PC-9 (cell line): ENCODE data around the gene C10orf71. TPM values are rescaled to one million over a fixed set of nuclear protein-coding genes. Genes with fewer than 3 reads are reported as not detected.

Source experiments
- BruUV-seq: library from RNA; stranded (reverse); fragments of 400-500 nt; replicated peaks from 2 replicates; lab custom pipeline; 2021; lab: Mats Ljungman, UMichigan
- CTCF ChIA-PET: fragments of 300-600 bp; sonication (Branson Sonifier 250); formaldehyde crosslinking; loops from one replicate; lab custom pipeline; 2022; ENCODE audit warnings: antibody characterized with exemption; lab: Charles Lee
- POLR2A ChIA-PET: fragments of 300-600 bp; sonication (Branson Sonifier 250); formaldehyde crosslinking; loops from one replicate; lab custom pipeline; 2022; ENCODE audit warnings: antibody characterized with exemption; ENCODE audit not compliant: unreplicated experiment; lab: Charles Lee
- DNase-seq, 2 experiments: peaks; one replicate each; pipeline versions ENCODE4 v3.0.0 to v3.0.0-alpha.2; 2015 to 2022; ENCODE audit warnings: mixed read lengths in 1 of 2
- H2AFZ ChIP-seq: fragments of 200-600 bp; sonication (generic); 2 replicates; pipeline ENCODE4 v1.8.1; 2017; ENCODE audit warnings: antibody characterized with exemption
- H3F3A ChIP-seq: fragments of 200-600 bp; sonication (generic); 2 replicates; pipeline ENCODE4 v1.8.1; 2017; ENCODE audit warnings: antibody characterized with exemption, mild to moderate bottlenecking, low read depth; ENCODE audit not compliant: insufficient read depth
- H3K27ac ChIP-seq: fragments of 200-600 bp; sonication (generic); 2 replicates; pipeline ENCODE4 v1.6.1; 2016; ENCODE audit warnings: mixed run types
- H3K27me3 ChIP-seq: fragments of 200-600 bp; sonication (generic); 2 replicates; pipeline ENCODE4 v1.6.1; 2016; ENCODE audit warnings: low read depth, mixed run types; ENCODE audit not compliant: insufficient read depth
- H3K36me3 ChIP-seq: fragments of 200-600 bp; sonication (generic); 2 replicates; pipeline ENCODE4 v1.6.1; 2016; ENCODE audit warnings: low read depth, mixed run types
- H3K4me1 ChIP-seq: fragments of 200-600 bp; sonication (generic); replicated peaks from 2 replicates; pipeline ENCODE4 v1.6.1; 2016; ENCODE audit warnings: mixed run types; ENCODE audit not compliant: insufficient read depth
- H3K4me2 ChIP-seq: fragments of 200-600 bp; sonication (generic); 2 replicates; pipeline ENCODE4 v1.6.1; 2017; ENCODE audit warnings: mixed run types
- H3K4me3 ChIP-seq: fragments of 200-600 bp; sonication (generic); 2 replicates; pipeline ENCODE4 v1.6.1; 2016; ENCODE audit warnings: mixed run types
- H3K79me2 ChIP-seq: fragments of 200-600 bp; sonication (generic); 2 replicates; pipeline ENCODE4 v1.6.1; 2017; ENCODE audit warnings: low read depth, mixed run types
- H3K9me2 ChIP-seq: fragments of 200-600 bp; sonication (generic); 2 replicates; pipeline ENCODE4 v1.8.1; 2017; ENCODE audit warnings: mild to moderate bottlenecking; ENCODE audit not compliant: insufficient read depth
- H3K9me3 ChIP-seq: fragments of 200-600 bp; sonication (generic); 2 replicates; pipeline ENCODE4 v1.8.1; 2016; ENCODE audit warnings: low read depth; ENCODE audit not compliant: insufficient read depth
- H4K20me1 ChIP-seq: fragments of 200-600 bp; sonication (generic); 2 replicates; pipeline ENCODE4 v1.8.1; 2017; ENCODE audit not compliant: insufficient read depth
- EZH2 ChIP-seq: fragments of 200-600 bp; sonication (generic); IDR thresholded peaks from 2 replicates; pipeline ENCODE4 v1.8.0; 2017; ENCODE audit warnings: antibody characterized with exemption, low read depth
- intact Hi-C: fragments of 100-400 bp; cut with micrococcal nuclease; formaldehyde crosslinking; loops from one replicate; pipeline ENCODE4 v1.10.0; 2022; ENCODE audit not compliant: unreplicated experiment
- total RNA-seq: library from RNA; stranded (reverse); gene quantifications from 2 replicates; pipeline ENCODE4 v1.2.3, GENCODE V29; 2021
- TF ChIP-seq, protein P1 (sequence below): fragments of 200-600 bp; sonication (generic); conservative IDR thresholded peaks from 2 replicates; pipeline ENCODE4 v1.6.1; 2017; ENCODE audit warnings: mixed run types, antibody characterized with exemption, mild to moderate bottlenecking, moderate library complexity

C10orf71 gene
- total RNA-seq, 1 experiment from 2014 or later = not detected

DNA sequence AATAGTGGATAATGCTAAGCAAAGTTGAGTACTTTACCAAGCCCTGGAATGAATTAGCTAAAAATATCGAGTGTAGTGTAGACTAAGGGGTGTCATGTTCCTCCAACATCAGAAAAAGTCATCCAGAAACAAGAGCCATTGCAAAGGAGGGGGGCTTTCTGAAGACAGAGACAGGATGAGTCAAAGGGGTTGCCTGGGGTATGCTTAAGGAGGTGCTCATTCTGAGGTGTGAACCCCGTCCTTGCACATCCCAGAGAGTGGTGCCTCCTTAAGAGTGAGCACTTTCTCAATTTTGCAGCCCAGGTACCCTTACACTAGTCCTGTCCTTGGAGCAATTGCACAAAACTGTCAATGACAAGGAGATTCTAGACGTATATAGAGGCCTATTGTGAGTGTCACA is 43.1 kb upstream of the C10orf71 start:
- intact Hi-C loops = no loop called here
- Histone ChIP-seq H3K4me1 (no peaks in the 10 kb centered on the region), H4K20me1 (no peaks in the 10 kb centered on the region), H3K4me2 (no peak overlapping the region), H3F3A (no peaks in the 10 kb centered on the region), H2AFZ (no peak overlapping the region), H3K9me3 (no peaks in the 10 kb centered on the region), H3K4me3 (no peak overlapping the region), H3K79me2 (no peaks in the 10 kb centered on the region), H3K9me2 (no peaks in the 10 kb centered on the region), H3K36me3 (no peaks in the 10 kb centered on the region), H3K27ac (no peak overlapping the region), H3K27me3 (peaks cover 51% of the 10 kb centered on the region; the same call in 1 of the 2 replicates)
- no peak for DNase-seq
- no TSS peak for BruUV-seq
- ChIA-PET CTCF (no interaction called here), POLR2A (no interaction called here)
- TF ChIP-seq, protein P1, sequence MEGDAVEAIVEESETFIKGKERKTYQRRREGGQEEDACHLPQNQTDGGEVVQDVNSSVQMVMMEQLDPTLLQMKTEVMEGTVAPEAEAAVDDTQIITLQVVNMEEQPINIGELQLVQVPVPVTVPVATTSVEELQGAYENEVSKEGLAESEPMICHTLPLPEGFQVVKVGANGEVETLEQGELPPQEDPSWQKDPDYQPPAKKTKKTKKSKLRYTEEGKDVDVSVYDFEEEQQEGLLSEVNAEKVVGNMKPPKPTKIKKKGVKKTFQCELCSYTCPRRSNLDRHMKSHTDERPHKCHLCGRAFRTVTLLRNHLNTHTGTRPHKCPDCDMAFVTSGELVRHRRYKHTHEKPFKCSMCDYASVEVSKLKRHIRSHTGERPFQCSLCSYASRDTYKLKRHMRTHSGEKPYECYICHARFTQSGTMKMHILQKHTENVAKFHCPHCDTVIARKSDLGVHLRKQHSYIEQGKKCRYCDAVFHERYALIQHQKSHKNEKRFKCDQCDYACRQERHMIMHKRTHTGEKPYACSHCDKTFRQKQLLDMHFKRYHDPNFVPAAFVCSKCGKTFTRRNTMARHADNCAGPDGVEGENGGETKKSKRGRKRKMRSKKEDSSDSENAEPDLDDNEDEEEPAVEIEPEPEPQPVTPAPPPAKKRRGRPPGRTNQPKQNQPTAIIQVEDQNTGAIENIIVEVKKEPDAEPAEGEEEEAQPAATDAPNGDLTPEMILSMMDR = no peak
- no peak for TF ChIP-seq EZH2

DNA sequence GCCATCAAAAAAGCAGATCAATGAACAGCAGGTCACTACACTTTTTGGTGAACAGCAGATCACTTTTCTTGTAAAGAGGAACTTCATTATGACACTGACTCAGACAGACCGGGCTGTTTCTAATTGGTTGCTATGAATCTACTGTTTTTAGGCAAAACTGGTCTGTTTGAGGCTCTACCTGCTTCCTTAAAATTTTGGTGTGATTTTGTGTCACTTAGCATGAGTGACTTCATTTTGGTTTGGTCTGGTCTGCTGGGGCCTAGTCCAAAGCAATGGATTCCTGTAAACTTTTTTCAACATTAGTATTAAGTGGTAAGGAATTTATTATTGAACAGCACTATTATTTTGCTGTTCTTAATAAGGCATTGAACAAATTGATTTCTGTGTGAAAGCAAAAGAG is 41.8 kb upstream of the C10orf71 start:
- Histone ChIP-seq H3K9me3 (no peaks in the 10 kb centered on the region), H3K27ac (no peak overlapping the region), H3K4me1 (no peaks in the 10 kb centered on the region), H3K36me3 (no peaks in the 10 kb centered on the region), H3K9me2 (no peaks in the 10 kb centered on the region), H3F3A (no peaks in the 10 kb centered on the region), H2AFZ (no peak overlapping the region), H3K4me3 (no peak overlapping the region), H3K79me2 (no peaks in the 10 kb centered on the region), H3K4me2 (no peak overlapping the region), H3K27me3 (peaks cover 51% of the 10 kb centered on the region; the same call in 1 of the 2 replicates), H4K20me1 (no peaks in the 10 kb centered on the region)
- no TSS peak for BruUV-seq
- ChIA-PET POLR2A (no interaction called here), CTCF (no interaction called here)
- intact Hi-C loops = no loop called here
- TF ChIP-seq EZH2 = no peak
- TF ChIP-seq, protein P1 = no peak
- no peak for DNase-seq

DNA sequence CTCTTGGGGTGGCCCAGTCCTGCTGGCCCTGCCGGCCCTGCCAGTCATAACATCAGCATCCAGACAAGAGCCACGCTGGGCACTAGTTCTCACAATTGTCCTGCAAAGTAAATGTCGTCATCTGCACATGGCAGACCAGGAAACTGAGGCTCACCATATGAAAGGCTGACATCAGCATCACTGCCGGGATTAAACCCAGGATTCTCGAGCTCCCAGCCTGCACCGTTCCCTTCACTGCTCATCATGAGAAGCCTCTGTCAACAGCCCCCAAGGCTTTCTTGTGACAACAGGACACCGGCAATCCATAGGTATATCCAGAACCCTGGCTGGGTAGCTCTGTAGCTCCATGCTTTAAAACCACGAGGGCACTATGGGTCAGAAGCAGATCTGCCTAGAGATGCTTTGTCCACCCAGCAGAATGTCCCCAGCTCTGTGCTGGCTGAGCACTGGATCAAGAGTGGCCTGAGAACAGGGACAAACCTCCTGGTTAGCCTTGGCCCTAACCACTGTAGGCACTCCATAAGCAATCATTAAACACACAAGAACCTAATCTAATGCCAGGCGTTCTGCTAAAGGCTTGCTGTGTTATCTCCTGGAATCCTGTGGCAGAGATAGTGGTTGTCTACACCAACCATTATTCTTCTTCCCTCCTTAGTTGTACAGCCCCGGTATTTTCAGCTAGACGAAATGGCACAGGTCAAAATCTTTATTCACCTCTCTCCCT is 41.2 kb upstream of the C10orf71 start:
- Histone ChIP-seq H3F3A (no peaks in the 10 kb centered on the region), H3K4me2 (no peak overlapping the region), H3K79me2 (no peaks in the 10 kb centered on the region), H3K36me3 (no peaks in the 10 kb centered on the region), H2AFZ (no peak overlapping the region), H3K9me3 (no peaks in the 10 kb centered on the region), H3K9me2 (no peaks in the 10 kb centered on the region), H3K4me1 (no peaks in the 10 kb centered on the region), H3K4me3 (no peak overlapping the region), H3K27me3 (peaks cover 45% of the 10 kb centered on the region; the same call in 1 of the 2 replicates), H3K27ac (no peak overlapping the region), H4K20me1 (no peaks in the 10 kb centered on the region)
- ChIA-PET CTCF (no interaction called here), POLR2A (no interaction called here)
- intact Hi-C loops = no loop called here
- no peak for TF ChIP-seq EZH2
- TF ChIP-seq, protein P1 = no peak
- DNase-seq = no peak
- no TSS peak for BruUV-seq
